SJCRH30 (cell line): Measurements from ENCODE around the gene SENP1. TPM values are rescaled to one million over a fixed set of nuclear protein-coding genes. Genes with fewer than 3 reads are reported as not detected.

Experiments used
- DNase-seq, 2 experiments: peaks; one replicate each; pipeline ENCODE4 v3.0.0-alpha.2; 2015 to 2020
- H3K27ac ChIP-seq: fragments of 250-450 bp; sonication (Bioruptor Pico); 2 replicates; pipeline ENCODE4 v1.5.1; 2020; ENCODE audit warnings: mild to moderate bottlenecking, moderate library complexity
- H3K27me3 ChIP-seq: fragments of 250-450 bp; sonication (Bioruptor Pico); 2 replicates; pipeline ENCODE4 v1.5.1; 2020; ENCODE audit warnings: mild to moderate bottlenecking, moderate library complexity
- H3K36me3 ChIP-seq: fragments of 250-450 bp; sonication (Bioruptor Pico); 2 replicates; pipeline ENCODE4 v1.5.1; 2020; ENCODE audit warnings: mild to moderate bottlenecking, moderate library complexity
- H3K4me1 ChIP-seq: fragments of 250-450 bp; sonication (Bioruptor Pico); 2 replicates; pipeline ENCODE4 v1.5.1; 2020; ENCODE audit warnings: mild to moderate bottlenecking, moderate library complexity
- H3K4me3 ChIP-seq: fragments of 250-450 bp; sonication (Bioruptor Pico); 2 replicates; pipeline ENCODE4 v1.5.1; 2020; ENCODE audit warnings: mild to moderate bottlenecking, moderate library complexity
- H3K9me3 ChIP-seq: fragments of 250-450 bp; sonication (Bioruptor Pico); replicated peaks from 2 replicates; pipeline ENCODE4 v1.5.1; 2020; ENCODE audit warnings: mild to moderate bottlenecking, moderate library complexity
- total RNA-seq: library from RNA; depleted of rRNA; stranded (reverse); fragments of >200 nt; shearing (Covaris generic); gene quantifications from 2 replicates; pipeline ENCODE4 v1.2.3, GENCODE V29; 2014

The SENP1 gene
- total RNA-seq, 1 experiment from 2014 or later = 53.6 TPM

- Histone ChIP-seq H3K27me3 (no peaks in the 10 kb centered on the region), H3K4me1 (no peaks in the 10 kb centered on the region), H3K36me3 (peaks cover 59% of the 10 kb centered on the region), H3K9me3 (no peaks in the 10 kb centered on the region), H3K4me3 (no peak overlapping the region), H3K27ac (no peak overlapping the region)
- no peak for DNase-seq
These were observed 19.6 kb downstream of the SENP1 start for GRCh38 chr12:48086327-48086726.

- Histone ChIP-seq H3K4me1 (no peaks in the 10 kb centered on the region), H3K27me3 (no peaks in the 10 kb centered on the region), H3K27ac (no peak overlapping the region), H3K4me3 (no peak overlapping the region), H3K36me3 (peaks cover 64% of the 10 kb centered on the region), H3K9me3 (no peaks in the 10 kb centered on the region)
- DNase-seq = no peak
These were observed 20.9 kb downstream of the SENP1 start for GRCh38 chr12:48084841-48085460.

- DNase-seq = no peak
- Histone ChIP-seq H3K4me3 (no peak overlapping the region), H3K27ac (no peak overlapping the region), H3K4me1 (no peaks in the 10 kb centered on the region), H3K36me3 (peaks cover 64% of the 10 kb centered on the region), H3K9me3 (no peaks in the 10 kb centered on the region), H3K27me3 (no peaks in the 10 kb centered on the region)
These were observed 21.8 kb downstream of the SENP1 start for GRCh38 chr12:48084066-48084465.

- Histone ChIP-seq H3K27me3 (no peaks in the 10 kb centered on the region), H3K4me3 (no peak overlapping the region), H3K36me3 (peaks cover 40% of the 10 kb centered on the region), H3K4me1 (no peaks in the 10 kb centered on the region), H3K27ac (no peak overlapping the region), H3K9me3 (no peaks in the 10 kb centered on the region)
- DNase-seq = no peak
These were observed 25.1 kb downstream of the SENP1 start for GRCh38 chr12:48080821-48081220.

GRCh38 chr12:48080285-48080684 is 25.6 kb downstream of the SENP1 start:
- Histone ChIP-seq H3K4me3 (no peak overlapping the region), H3K9me3 (no peaks in the 10 kb centered on the region), H3K27me3 (no peaks in the 10 kb centered on the region), H3K36me3 (peaks cover 37% of the 10 kb centered on the region), H3K27ac (no peak overlapping the region), H3K4me1 (no peaks in the 10 kb centered on the region)
- no peak for DNase-seq

GRCh38 chr12:48078901-48079300 is 27.0 kb downstream of the SENP1 start:
- Histone ChIP-seq H3K9me3 (no peaks in the 10 kb centered on the region), H3K36me3 (peaks cover 44% of the 10 kb centered on the region), H3K4me1 (no peaks in the 10 kb centered on the region), H3K4me3 (no peak overlapping the region), H3K27me3 (no peaks in the 10 kb centered on the region), H3K27ac (no peak overlapping the region)
- no peak for DNase-seq

GRCh38 chr12:48077111-48077510 is 28.8 kb downstream of the SENP1 start:
- H3K4me1 ChIP-seq = peaks cover 3% of the 10 kb centered on the region
- H3K36me3 ChIP-seq = peaks cover 46% of the 10 kb centered on the region
- H3K27ac ChIP-seq = no peak overlapping the region
- no peak for DNase-seq
- no peaks in the 10 kb centered on the region for H3K9me3 ChIP-seq
- no peak overlapping the region for H3K4me3 ChIP-seq
- H3K27me3 ChIP-seq = no peaks in the 10 kb centered on the region

- Histone ChIP-seq H3K4me1 (peaks cover 4% of the 10 kb centered on the region), H3K9me3 (no peaks in the 10 kb centered on the region), H3K36me3 (peaks cover 50% of the 10 kb centered on the region), H3K4me3 (no peak overlapping the region), H3K27me3 (no peaks in the 10 kb centered on the region), H3K27ac (no peak overlapping the region)
- DNase-seq = no peak
These were observed 30.0 kb downstream of the SENP1 start for GRCh38 chr12:48075832-48076231.

GRCh38 chr12:48074266-48074665 is 31.6 kb downstream of the SENP1 start:
- H3K27ac ChIP-seq = no peak overlapping the region
- no peaks in the 10 kb centered on the region for H3K9me3 ChIP-seq
- no peaks in the 10 kb centered on the region for H3K27me3 ChIP-seq
- no peak for DNase-seq
- H3K4me1 ChIP-seq = peaks cover 4% of the 10 kb centered on the region
- peaks cover 50% of the 10 kb centered on the region for H3K36me3 ChIP-seq
- H3K4me3 ChIP-seq = no peak overlapping the region

GRCh38 chr12:48072266-48072665 is 33.6 kb downstream of the SENP1 start:
- peaks cover 60% of the 10 kb centered on the region for H3K36me3 ChIP-seq
- DNase-seq = no peak

GRCh38 chr12:48071808-48072207 is 34.1 kb downstream of the SENP1 start:
- Histone ChIP-seq H3K4me1 (peaks cover 4% of the 10 kb centered on the region), H3K27me3 (no peaks in the 10 kb centered on the region), H3K4me3 (no peak overlapping the region), H3K9me3 (no peaks in the 10 kb centered on the region), H3K27ac (peak overlapping the region; percentile 17; the same call in 1 of the 2 replicates), H3K36me3 (peaks cover 60% of the 10 kb centered on the region)
- DNase-seq = no peak

More at GRCh38 chr12:48072266-48072665, 33.6 kb downstream of the SENP1 start:
- H3K27ac ChIP-seq = peak overlapping the region; percentile 38
- no peak overlapping the region for H3K4me3 ChIP-seq
- no peaks in the 10 kb centered on the region for H3K9me3 ChIP-seq
- no peaks in the 10 kb centered on the region for H3K27me3 ChIP-seq
- H3K4me1 ChIP-seq = peaks cover 4% of the 10 kb centered on the region

GRCh38 chr12:48070731-48071130 is 35.1 kb downstream of the SENP1 start:
- Histone ChIP-seq H3K4me3 (no peak overlapping the region), H3K27ac (no peak overlapping the region), H3K4me1 (peaks cover 4% of the 10 kb centered on the region), H3K27me3 (no peaks in the 10 kb centered on the region), H3K36me3 (peaks cover 69% of the 10 kb centered on the region), H3K9me3 (no peaks in the 10 kb centered on the region)
- DNase-seq = no peak

GRCh38 chr12:48070033-48070432 is 35.8 kb downstream of the SENP1 start:
- DNase-seq = no peak
- no peak overlapping the region for H3K27ac ChIP-seq
- no peaks in the 10 kb centered on the region for H3K9me3 ChIP-seq
- peaks cover 76% of the 10 kb centered on the region for H3K36me3 ChIP-seq
- H3K27me3 ChIP-seq = no peaks in the 10 kb centered on the region
- peaks cover 4% of the 10 kb centered on the region for H3K4me1 ChIP-seq
- H3K4me3 ChIP-seq = no peak overlapping the region

GRCh38 chr12:48069241-48069640 is 36.6 kb downstream of the SENP1 start:
- H3K27ac ChIP-seq = no peak overlapping the region
- peaks cover 81% of the 10 kb centered on the region for H3K36me3 ChIP-seq
- H3K27me3 ChIP-seq = no peaks in the 10 kb centered on the region
- peaks cover 4% of the 10 kb centered on the region for H3K4me1 ChIP-seq
- no peak for DNase-seq
- H3K9me3 ChIP-seq = no peaks in the 10 kb centered on the region
- H3K4me3 ChIP-seq = no peak overlapping the region

- peaks cover 81% of the 10 kb centered on the region for H3K36me3 ChIP-seq
- no peaks in the 10 kb centered on the region for H3K9me3 ChIP-seq
- H3K4me3 ChIP-seq = no peak overlapping the region
- no peak overlapping the region for H3K27ac ChIP-seq
- H3K4me1 ChIP-seq = peaks cover 4% of the 10 kb centered on the region
- no peaks in the 10 kb centered on the region for H3K27me3 ChIP-seq
- DNase-seq = no peak
These were observed 37.4 kb downstream of the SENP1 start for GRCh38 chr12:48068457-48068856.

- no peak overlapping the region for H3K4me3 ChIP-seq
- no peak overlapping the region for H3K27ac ChIP-seq
- H3K36me3 ChIP-seq = peaks cover 83% of the 10 kb centered on the region
- H3K9me3 ChIP-seq = no peaks in the 10 kb centered on the region
- DNase-seq = no peak
- no peaks in the 10 kb centered on the region for H3K27me3 ChIP-seq
- peaks cover 4% of the 10 kb centered on the region for H3K4me1 ChIP-seq
These were observed 38.5 kb downstream of the SENP1 start for GRCh38 chr12:48067250-48067938.
